Neural cell (in vitro differentiated cells): ENCODE data around the gene UBE2E1. TPM values are rescaled to one million over a fixed set of nuclear protein-coding genes. Genes with fewer than 3 reads are reported as not detected.
"Not testable (repeated sequence)": the region's sequence is repeated elsewhere in the genome, so short reads cannot be mapped to it uniquely, and the experiment has no call there.

ENCODE experiments used
- H2AFZ ChIP-seq: fragments of 200-600, 300-800 bp; sonication (generic), shearing (Covaris generic); 2 replicates; pipeline ENCODE4 v1.6.0; 2014; ENCODE audit warnings: low read depth, mild to moderate bottlenecking, antibody characterized with exemption, low read length, moderate library complexity
- H3F3A ChIP-seq: fragments of 200-600 bp; shearing (Covaris generic); 2 replicates; pipeline ENCODE4 v1.6.1; 2016; ENCODE audit warnings: mild to moderate bottlenecking, moderate library complexity, mixed read lengths, antibody characterized with exemption, low read length; ENCODE audit not compliant: insufficient read depth, poor library complexity, severe bottlenecking
- H3K27ac ChIP-seq: fragments of 200-600, 300-800 bp; sonication (generic), shearing (Covaris generic); 2 replicates; pipeline ENCODE4 v1.5.1; 2014; ENCODE audit warnings: mild to moderate bottlenecking, low read length, moderate library complexity
- H3K27me3 ChIP-seq: fragments of 300-800, 200-600 bp; sonication (generic), shearing (Covaris generic); 2 replicates; pipeline ENCODE4 v1.6.0; 2014; ENCODE audit warnings: mild to moderate bottlenecking, low read depth, low read length, moderate library complexity; ENCODE audit not compliant: insufficient read depth
- H3K36me3 ChIP-seq: fragments of 300-800, 200-600 bp; sonication (generic), shearing (Covaris generic); 2 replicates; pipeline ENCODE4 v1.5.1; 2014; ENCODE audit warnings: mild to moderate bottlenecking, antibody characterized with exemption, low read length, moderate library complexity; ENCODE audit not compliant: insufficient read depth
- H3K4me2 ChIP-seq: fragments of 300-800, 200-600 bp; sonication (generic), shearing (Covaris generic); 2 replicates; pipeline ENCODE4 v1.6.0; 2014; ENCODE audit warnings: mild to moderate bottlenecking, low read length
- H3K4me3 ChIP-seq: fragments of 300-800, 200-600 bp; sonication (generic), shearing (Covaris generic); 2 replicates; pipeline ENCODE4 v1.5.1; 2014; ENCODE audit warnings: mild to moderate bottlenecking, low read length, moderate library complexity
- H3K79me2 ChIP-seq: fragments of 200-600 bp; shearing (Covaris generic); replicated peaks from 2 replicates; pipeline ENCODE4 v1.6.0; 2014; ENCODE audit warnings: mild to moderate bottlenecking, low read length, moderate library complexity; ENCODE audit not compliant: insufficient read depth
- H3K9ac ChIP-seq: fragments of 300-800, 200-600 bp; sonication (generic), shearing (Covaris generic); 2 replicates; pipeline ENCODE4 v1.6.1; 2016; ENCODE audit warnings: mild to moderate bottlenecking, low read length, mixed read lengths
- H3K9me2 ChIP-seq: fragments of 200-600 bp; shearing (Covaris generic); 2 replicates; pipeline ENCODE4 v1.6.1; 2016; ENCODE audit warnings: mild to moderate bottlenecking, low read length, mixed read lengths; ENCODE audit not compliant: insufficient read depth
- H3K9me3 ChIP-seq: fragments of 200-600, 300-800 bp; sonication (generic), shearing (Covaris generic); 2 replicates; pipeline ENCODE4 v1.6.1; 2016; ENCODE audit warnings: mild to moderate bottlenecking, mixed run types, low read length, moderate library complexity, mixed read lengths
- H4K20me1 ChIP-seq: fragments of 200-600 bp; shearing (Covaris generic); 2 replicates; pipeline ENCODE4 v1.6.1; 2016; ENCODE audit warnings: mild to moderate bottlenecking, mixed run types; ENCODE audit not compliant: insufficient read depth
- CTCF ChIP-seq: fragments of 450-650 bp; IDR thresholded peaks from 2 replicates; pipeline ENCODE4 v1.5.1; 2014; ENCODE audit warnings: antibody characterized with exemption, mild to moderate bottlenecking, moderate library complexity; ENCODE audit not compliant: poor library complexity, severe bottlenecking
- EP300 ChIP-seq: fragments of 450-650 bp; conservative IDR thresholded peaks from 2 replicates; pipeline ENCODE4 v1.6.1; 2014; ENCODE audit warnings: antibody characterized with exemption, mild to moderate bottlenecking, moderate library complexity; ENCODE audit not compliant: poor library complexity, severe bottlenecking
- EZH2 ChIP-seq: fragments of 200-600, 300-800 bp; shearing (Covaris generic), sonication (generic); IDR thresholded peaks from 2 replicates; pipeline ENCODE4 v1.6.1; 2014; ENCODE audit warnings: antibody characterized with exemption, low read length, borderline replicate concordance, mild to moderate bottlenecking; ENCODE audit not compliant: insufficient read depth, poor library complexity, severe bottlenecking
- MXI1 ChIP-seq: fragments of 450-650 bp; conservative IDR thresholded peaks from 2 replicates; pipeline ENCODE4 v1.6.1; 2014; ENCODE audit warnings: antibody characterized with exemption, mild to moderate bottlenecking; ENCODE audit not compliant: poor library complexity, severe bottlenecking
- POLR2AphosphoS5 ChIP-seq: IDR thresholded peaks from 2 replicates; pipeline ENCODE4 v1.6.1; 2012
- RAD21 ChIP-seq: fragments of 450-650 bp; conservative IDR thresholded peaks from 2 replicates; pipeline ENCODE4 v1.6.1; 2014; ENCODE audit warnings: antibody characterized with exemption, mild to moderate bottlenecking, moderate library complexity
- REST ChIP-seq: IDR thresholded peaks from 2 replicates; pipeline ENCODE4 v1.6.1; 2012; ENCODE audit warnings: borderline replicate concordance
- SMC3 ChIP-seq: fragments of 450-650 bp; conservative IDR thresholded peaks from 2 replicates; pipeline ENCODE4 v1.6.1; 2014; ENCODE audit warnings: antibody characterized with exemption, mild to moderate bottlenecking, moderate library complexity; ENCODE audit not compliant: poor library complexity
- TAF1 ChIP-seq: IDR thresholded peaks from 2 replicates; pipeline ENCODE4 v1.6.1; 2012; ENCODE audit warnings: low read depth
- polyA plus RNA-seq: library from polyadenylated mRNA; depleted of rRNA; stranded (reverse); fragments of >200 nt; gene quantifications from 2 replicates; pipeline ENCODE4 v1.2.3, GENCODE V29; 2014

Gene UBE2E1
- polyA plus RNA-seq, 1 donor from 2014 or later = 157 TPM

- Histone ChIP-seq H3K4me2 (no peak overlapping the region), H3K36me3 (no peaks in the 10 kb centered on the region), H2AFZ (no peak overlapping the region), H3F3A (no peaks in the 10 kb centered on the region), H4K20me1 (no peaks in the 10 kb centered on the region), H3K79me2 (peaks cover 32% of the 10 kb centered on the region), H3K9ac (no peak overlapping the region), H3K4me3 (no peak overlapping the region), H3K9me2 (no peaks in the 10 kb centered on the region), H3K27ac (no peak overlapping the region), H3K9me3 (no peaks in the 10 kb centered on the region), H3K27me3 (no peaks in the 10 kb centered on the region)
- TF ChIP-seq EZH2 (no peak), EP300 (no peak), CTCF (no peak), POLR2AphosphoS5 (no peak), TAF1 (no peak), REST (no peak), SMC3 (no peak), RAD21 (no peak), MXI1 (no peak)
Observed at GRCh38 chr3:23845326-23846216, 39.8 kb downstream of the UBE2E1 start.

- H3K9me3 ChIP-seq, H3K9ac ChIP-seq, H3K36me3 ChIP-seq, H2AFZ ChIP-seq, H4K20me1 ChIP-seq, H3K27ac ChIP-seq, H3K4me2 ChIP-seq, H3F3A ChIP-seq, H3K27me3 ChIP-seq, H3K9me2 ChIP-seq, H3K4me3 ChIP-seq: not testable (repeated sequence)
- H3K79me2 ChIP-seq = peaks cover 24% of the 10 kb centered on the region
Observed at GRCh38 chr3:23849462-23849861, 43.7 kb downstream of the UBE2E1 start.
